Panc1 (cell line): Measurements from ENCODE around the gene KREMEN2.

ENCODE experiments used
- POLR2AphosphoS5 ChIP-seq: IDR thresholded peaks from 2 replicates; pipeline ENCODE4 v1.6.1; 2012; ENCODE audit warnings: mild to moderate bottlenecking, low read depth, low read length, moderate library complexity
- TCF7L2 ChIP-seq: IDR thresholded peaks from 2 replicates; pipeline ENCODE4 v1.6.1; 2011; ENCODE audit warnings: mild to moderate bottlenecking, low read depth, low read length, inconsistent platforms
- TF ChIP-seq, protein P1 (sequence below): fragments of 450-650 bp; IDR thresholded peaks from 2 replicates; pipeline ENCODE4 v1.5.1; 2017; ENCODE audit warnings: mild to moderate bottlenecking

- TF ChIP-seq TCF7L2: no peak
- TF ChIP-seq, protein P1, sequence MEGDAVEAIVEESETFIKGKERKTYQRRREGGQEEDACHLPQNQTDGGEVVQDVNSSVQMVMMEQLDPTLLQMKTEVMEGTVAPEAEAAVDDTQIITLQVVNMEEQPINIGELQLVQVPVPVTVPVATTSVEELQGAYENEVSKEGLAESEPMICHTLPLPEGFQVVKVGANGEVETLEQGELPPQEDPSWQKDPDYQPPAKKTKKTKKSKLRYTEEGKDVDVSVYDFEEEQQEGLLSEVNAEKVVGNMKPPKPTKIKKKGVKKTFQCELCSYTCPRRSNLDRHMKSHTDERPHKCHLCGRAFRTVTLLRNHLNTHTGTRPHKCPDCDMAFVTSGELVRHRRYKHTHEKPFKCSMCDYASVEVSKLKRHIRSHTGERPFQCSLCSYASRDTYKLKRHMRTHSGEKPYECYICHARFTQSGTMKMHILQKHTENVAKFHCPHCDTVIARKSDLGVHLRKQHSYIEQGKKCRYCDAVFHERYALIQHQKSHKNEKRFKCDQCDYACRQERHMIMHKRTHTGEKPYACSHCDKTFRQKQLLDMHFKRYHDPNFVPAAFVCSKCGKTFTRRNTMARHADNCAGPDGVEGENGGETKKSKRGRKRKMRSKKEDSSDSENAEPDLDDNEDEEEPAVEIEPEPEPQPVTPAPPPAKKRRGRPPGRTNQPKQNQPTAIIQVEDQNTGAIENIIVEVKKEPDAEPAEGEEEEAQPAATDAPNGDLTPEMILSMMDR: no peak
- TF ChIP-seq POLR2AphosphoS5: peak; percentile 42; the same call in 1 of the 2 replicates
These were observed 40.8 kb downstream of the KREMEN2 start for GRCh38 chr16:3004781-3005284.
